CD14-positive monocyte (primary cell): ENCODE results near the gene LENG1. TPM values are rescaled to one million over a fixed set of nuclear protein-coding genes. Genes with fewer than 3 reads are reported as not detected.

ENCODE experiments used
- DNase-seq, 3 donors: peaks; one replicate each; pipeline ENCODE4 v3.0.0-alpha.2; 2011 to 2022
- H2AFZ ChIP-seq: 2 replicates; pipeline ENCODE4 v1.6.0; 2012; ENCODE audit warnings: mild to moderate bottlenecking, low read depth, low read length, inconsistent platforms; ENCODE audit not compliant: insufficient read depth, poor library complexity, severe bottlenecking
- H3K27ac ChIP-seq, 2 donors: 1 replicate in 1 of 2; 2 replicates in 1 of 2; pipeline ENCODE4 v1.5.1; 2012 to 2013; ENCODE audit warnings: low read length in 2 of 2, control low read depth in 1 of 2, inconsistent platforms in 1 of 2, low read depth in 1 of 2, mild to moderate bottlenecking in 1 of 2
- H3K27me3 ChIP-seq, 2 donors: one replicate each; pipeline versions ENCODE4 v1.6.0 to v1.6.1; 2011 to 2013; ENCODE audit warnings: low read length in 2 of 2; ENCODE audit not compliant: control insufficient read depth in 2 of 2, insufficient read depth in 2 of 2
- H3K36me3 ChIP-seq, 2 donors: replicated peaks in 1 of 2; 1 replicate in 1 of 2; 2 replicates in 1 of 2; pipeline versions ENCODE4 v1.5.1 to v1.6.1; 2012 to 2013; ENCODE audit warnings: low read length in 2 of 2, control low read depth in 1 of 2, inconsistent platforms in 1 of 2, mild to moderate bottlenecking in 1 of 2; ENCODE audit not compliant: insufficient read depth in 2 of 2, control insufficient read depth in 1 of 2
- H3K4me1 ChIP-seq, 2 donors: 1 replicate in 1 of 2; 2 replicates in 1 of 2; pipeline versions ENCODE4 v1.5.1 to v1.6.1; 2012 to 2013; ENCODE audit warnings: low read length in 2 of 2, control low read depth in 1 of 2, inconsistent platforms in 1 of 2, mild to moderate bottlenecking in 1 of 2, moderate library complexity in 1 of 2; ENCODE audit not compliant: insufficient read depth in 2 of 2, control insufficient read depth in 1 of 2
- H3K4me2 ChIP-seq: replicated peaks from 2 replicates; pipeline ENCODE3; 2012; ENCODE audit warnings: low read length, moderate library complexity, mild to moderate bottlenecking; ENCODE audit not compliant: poor library complexity, severe bottlenecking; ENCODE audit errors: extremely low read depth
- H3K4me3 ChIP-seq, 3 experiments: fragments of 200-600 bp in 1 of 3; sonication (generic) in 1 of 3; replicated peaks in 1 of 3; 1 replicate in 2 of 3; 2 replicates in 1 of 3; pipeline ENCODE4 v1.5.1; 2011 to 2013; ENCODE audit warnings: low read length in 3 of 3, mild to moderate bottlenecking in 3 of 3, control low read depth in 2 of 3, low read depth in 2 of 3, inconsistent platforms in 1 of 3, moderate library complexity in 1 of 3
- H3K79me2 ChIP-seq: 2 replicates; pipeline ENCODE4 v1.6.0; 2012; ENCODE audit warnings: mild to moderate bottlenecking, control low read depth, inconsistent platforms, low read length, moderate library complexity; ENCODE audit not compliant: insufficient read depth
- H3K9ac ChIP-seq: 2 replicates; pipeline ENCODE4 v1.6.0; 2017; ENCODE audit warnings: low read length, mild to moderate bottlenecking; ENCODE audit not compliant: insufficient read depth, poor library complexity, severe bottlenecking
- H3K9me3 ChIP-seq, 2 donors: replicated peaks in 1 of 2; 1 replicate in 1 of 2; 2 replicates in 1 of 2; pipeline versions ENCODE4 v1.5.1 to v1.6.1; 2012 to 2013; ENCODE audit warnings: low read length in 2 of 2, control low read depth in 1 of 2; ENCODE audit not compliant: control insufficient read depth in 1 of 2, insufficient read depth in 1 of 2
- H4K20me1 ChIP-seq: 2 replicates; pipeline ENCODE4 v1.6.0; 2012; ENCODE audit warnings: mild to moderate bottlenecking, low read length, control low read depth, moderate library complexity; ENCODE audit not compliant: insufficient read depth
- H3K27ac Mint-ChIP-seq, 7 donors: one replicate each; pipeline ENCODE4 v1.8.0; 2020; ENCODE audit warnings: mild to moderate bottlenecking in 7 of 7, mixed read lengths in 7 of 7, moderate library complexity in 6 of 7, inconsistent platforms in 2 of 7
- H3K27me3 Mint-ChIP-seq, 3 donors: one replicate each; pipeline ENCODE4 v1.8.0; 2021 to 2022; ENCODE audit warnings: low read depth in 3 of 3, mild to moderate bottlenecking in 3 of 3, mixed read lengths in 3 of 3, moderate library complexity in 3 of 3, inconsistent platforms in 1 of 3
- H3K36me3 Mint-ChIP-seq, 2 donors: one replicate each; pipeline ENCODE4 v1.8.0; 2020; ENCODE audit warnings: mixed read lengths in 2 of 2, inconsistent platforms in 1 of 2, mild to moderate bottlenecking in 1 of 2
- H3K4me1 Mint-ChIP-seq: one replicate; pipeline ENCODE4 v1.8.0; 2020; ENCODE audit warnings: mild to moderate bottlenecking, mixed read lengths
- H3K4me3 Mint-ChIP-seq, 2 donors: one replicate each; pipeline ENCODE4 v1.8.0; 2020; ENCODE audit warnings: mild to moderate bottlenecking in 2 of 2, mixed read lengths in 2 of 2, moderate library complexity in 1 of 2
- H3K9me3 Mint-ChIP-seq, 7 donors: one replicate each; pipeline ENCODE4 v1.8.0; 2020 to 2022; ENCODE audit warnings: mixed read lengths in 7 of 7, mild to moderate bottlenecking in 6 of 7, moderate library complexity in 6 of 7, inconsistent platforms in 2 of 7
- WGBS: methylation state at CpG from one replicate; pipeline ENCODE4 v1.1.5; 2013; ENCODE audit warnings: missing lambda C conversion rate; ENCODE audit not compliant: insufficient coverage; 5-methylcytosine and 5-hydroxymethylcytosine counted together
- intact Hi-C, 2 donors: fragments of 100-400 bp; cut with micrococcal nuclease; formaldehyde crosslinking; loops; one replicate each; pipeline versions ENCODE4 v1.15.0 to v1.15.1; 2023
- polyA plus RNA-seq, 3 donors: library from polyadenylated mRNA; depleted of rRNA in 1 of 3; unstranded in 2 of 3; stranded (reverse) in 1 of 3; fragments of 300-500 nt in 2 of 3; fragments of >200 nt in 1 of 3; fragmentation: Illumina TruSeq in 2 of 3; gene quantifications; 1 replicate in 2 of 3; 2 replicates in 1 of 3; pipeline ENCODE4 v1.2.3, GENCODE V29; 2012 to 2021
- TF ChIP-seq, protein P1 (sequence below): fragments of 200-600 bp; IDR thresholded peaks from one replicate; pipeline ENCODE4 v1.8.0; 2022; ENCODE audit warnings: antibody characterized with exemption, mild to moderate bottlenecking

Gene LENG1
- polyA plus RNA-seq, 3 donors: 3.4 to 5.4 (median 4.2) TPM

GRCh38 chr19:54158812-54159351, 639 bp downstream of the LENG1 start:
- WGBS: 4% methylated on average over 4 of the region's 19 CpGs
- intact Hi-C loops: loop anchor here (1.0 to 2.0 kb wide), 3 partner anchors 22 to 32 kb away; partner anchors contain the start of genes CNOT3 (in 2 of the 2) and TSEN34 (in 1 of the 2)
- DNase-seq: peak in 1 of 3 donors; percentile 15
- Histone ChIP-seq H3K79me2 (peaks cover 48% of the 10 kb centered on the region), H3K27me3 (no peaks in the 10 kb centered on the region), H2AFZ (peak overlapping the region; percentile 80), H3K36me3 (peaks cover 41 to 43% of the 10 kb centered on the region in 2 donors), H3K9ac (peak overlapping the region; percentile 73), H3K4me2 (peak overlapping the region; percentile 97), H3K4me3 (peak overlapping the region; percentile 69 to 94 (median 72)), H3K9me3 (no peaks in the 10 kb centered on the region), H4K20me1 (peaks cover 54% of the 10 kb centered on the region), H3K4me1 (peaks cover 47 to 55% of the 10 kb centered on the region in 2 donors), H3K27ac (peak overlapping the region; percentile 78 to 93)
- Mint-ChIP-seq H3K27ac (peak overlapping the region; percentile 96 to 99 (median 98)), H3K4me3 (peak overlapping the region; percentile 88 to 95), H3K4me1 (peaks cover 53% of the 10 kb centered on the region), H3K9me3 (no peaks in the 10 kb centered on the region), H3K36me3 (peaks cover 35 to 43% of the 10 kb centered on the region in 2 donors), H3K27me3 (peaks cover 0 to 8% (median under 1%) of the 10 kb centered on the region in 3 donors)
- TF ChIP-seq, protein P1, sequence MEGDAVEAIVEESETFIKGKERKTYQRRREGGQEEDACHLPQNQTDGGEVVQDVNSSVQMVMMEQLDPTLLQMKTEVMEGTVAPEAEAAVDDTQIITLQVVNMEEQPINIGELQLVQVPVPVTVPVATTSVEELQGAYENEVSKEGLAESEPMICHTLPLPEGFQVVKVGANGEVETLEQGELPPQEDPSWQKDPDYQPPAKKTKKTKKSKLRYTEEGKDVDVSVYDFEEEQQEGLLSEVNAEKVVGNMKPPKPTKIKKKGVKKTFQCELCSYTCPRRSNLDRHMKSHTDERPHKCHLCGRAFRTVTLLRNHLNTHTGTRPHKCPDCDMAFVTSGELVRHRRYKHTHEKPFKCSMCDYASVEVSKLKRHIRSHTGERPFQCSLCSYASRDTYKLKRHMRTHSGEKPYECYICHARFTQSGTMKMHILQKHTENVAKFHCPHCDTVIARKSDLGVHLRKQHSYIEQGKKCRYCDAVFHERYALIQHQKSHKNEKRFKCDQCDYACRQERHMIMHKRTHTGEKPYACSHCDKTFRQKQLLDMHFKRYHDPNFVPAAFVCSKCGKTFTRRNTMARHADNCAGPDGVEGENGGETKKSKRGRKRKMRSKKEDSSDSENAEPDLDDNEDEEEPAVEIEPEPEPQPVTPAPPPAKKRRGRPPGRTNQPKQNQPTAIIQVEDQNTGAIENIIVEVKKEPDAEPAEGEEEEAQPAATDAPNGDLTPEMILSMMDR: no peak

DNA sequence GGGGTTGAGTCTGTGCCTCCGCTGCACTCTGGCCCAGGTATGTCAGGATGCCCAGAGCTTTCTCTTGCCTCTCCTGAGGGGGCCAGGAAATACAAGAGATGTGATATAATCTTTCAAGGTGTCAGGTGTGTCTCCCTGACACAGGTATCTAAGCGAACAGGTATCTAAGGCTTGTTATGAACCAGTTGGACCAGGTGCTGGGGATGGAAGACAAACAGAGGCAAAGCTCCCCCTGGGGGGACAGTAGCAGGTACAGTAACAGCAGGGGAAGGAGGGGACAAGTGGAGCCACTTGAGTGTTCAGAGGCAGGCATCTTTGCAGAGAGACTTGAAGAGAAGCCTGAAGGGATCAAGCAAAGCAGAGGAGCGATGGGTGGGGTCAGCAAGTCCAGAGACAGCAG, 2.6 kb downstream of the LENG1 start:
- no peak overlapping the region for H3K4me3 ChIP-seq
- peaks cover 48% of the 10 kb centered on the region for H3K79me2 ChIP-seq
- intact Hi-C loops: no loop called here
- no peak overlapping the region for H3K4me2 ChIP-seq
- TF ChIP-seq, protein P1: no peak
- WGBS: 100% methylated on average over 3 of the region's 3 CpGs
- Mint-ChIP-seq H3K9me3 (no peaks in the 10 kb centered on the region), H3K27ac (peak overlapping the region in 2 of 7 donors; percentile 35 to 66), H3K4me3 (no peak overlapping the region), H3K4me1 (peaks cover 35% of the 10 kb centered on the region), H3K36me3 (peaks cover 51 to 60% of the 10 kb centered on the region in 2 donors), H3K27me3 (peaks cover 0 to 4% (median 0%) of the 10 kb centered on the region in 3 donors)
- no peak overlapping the region for H2AFZ ChIP-seq
- peaks cover 29 to 37% of the 10 kb centered on the region in 2 donors for H3K4me1 ChIP-seq
- no peak for DNase-seq
- no peaks in the 10 kb centered on the region for H3K9me3 ChIP-seq
- no peak overlapping the region for H3K9ac ChIP-seq
- H3K36me3 ChIP-seq: peaks cover 59 to 62% of the 10 kb centered on the region in 2 donors
- peaks cover 74% of the 10 kb centered on the region for H4K20me1 ChIP-seq
- no peaks in the 10 kb centered on the region for H3K27me3 ChIP-seq
- H3K27ac ChIP-seq: no peak overlapping the region
